Stimulated activated naive CD4-positive, alpha-beta T cell (primary cell): ENCODE data around the gene CD3D.
A peak's percentile ranks its signal among the peaks of the same experiment; 100 is the strongest.

Experiments used
- DNase-seq, 6 experiments: peaks; one replicate each; lab custom pipeline; 2025; lab: John Stamatoyannopoulos, UW

The CD3D gene

GRCh38 chr11:118342503-118343161 lies at the start of gene CD3D:
Gene CD3D, minus strand, starts transcription at chr11:118342705. Its CDS starts 98 bp downstream, at chr11:118342607.
- peak; percentile 48 to 67 (median 66) for DNase-seq

GRCh38 chr11:118383657-118384056 lies 41.2 kb upstream of the CD3D start:
- no peak for DNase-seq

GRCh38 chr11:118382954-118383353 lies 40.4 kb upstream of the CD3D start:
- DNase-seq, result no peak

DNA sequence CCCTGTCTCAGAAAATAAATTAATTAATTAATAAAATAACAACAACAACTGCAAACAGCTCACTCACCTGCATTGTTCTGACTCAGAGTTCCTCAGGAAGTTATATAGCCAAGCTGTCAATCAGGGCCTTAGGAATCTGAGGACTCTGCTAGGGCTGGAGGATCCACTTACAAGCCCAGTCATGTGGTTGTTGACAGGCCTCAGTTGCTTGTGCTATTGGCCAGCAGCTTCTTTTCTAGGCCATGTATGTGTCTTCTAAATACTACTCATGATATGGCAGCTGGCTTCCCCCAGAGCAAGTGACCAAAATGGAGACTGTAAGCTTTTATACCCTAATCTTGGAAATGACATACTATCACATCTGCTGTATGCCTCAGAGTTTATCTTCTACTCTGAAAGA lies 38.1 kb upstream of the CD3D start:
- no peak for DNase-seq

DNA sequence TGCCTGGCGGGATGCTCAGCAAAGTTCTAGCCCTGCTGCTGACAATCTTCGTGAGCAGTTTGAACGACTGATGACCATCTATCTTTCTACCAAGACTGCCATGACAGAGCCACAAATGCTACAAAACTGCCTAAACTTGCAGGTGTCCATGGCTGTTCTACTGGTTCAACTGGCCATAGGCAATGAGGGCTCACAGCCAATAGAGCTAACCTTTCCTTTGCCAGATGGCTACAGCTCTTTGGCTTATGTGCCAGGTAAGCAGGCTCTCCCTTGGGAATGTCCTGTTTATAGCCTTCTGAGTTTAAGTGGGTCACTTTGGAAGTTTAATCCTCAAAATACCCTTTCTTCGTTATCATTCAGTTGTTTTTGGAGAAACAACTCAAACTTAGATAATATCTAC lies 37.0 kb upstream of the CD3D start:
- DNase-seq, result no peak

DNA sequence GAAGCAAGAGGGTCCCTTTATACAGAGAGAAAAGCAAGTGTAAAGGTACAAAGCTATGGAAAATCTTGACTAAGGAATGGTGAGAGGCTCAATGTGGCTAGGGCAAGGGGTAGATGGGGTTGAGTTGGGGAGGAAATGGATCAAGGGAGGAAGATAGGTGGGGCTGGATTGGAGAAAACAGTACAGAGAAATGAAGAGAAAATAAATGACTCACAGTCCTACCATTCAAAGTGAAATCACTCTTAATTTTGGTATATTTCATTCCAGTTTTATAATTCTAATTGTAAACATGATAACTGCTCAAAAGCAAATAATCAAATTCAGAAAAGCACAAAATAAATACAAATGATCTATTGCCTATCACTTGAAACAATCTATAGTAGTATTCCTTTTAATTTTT lies 33.5 kb upstream of the CD3D start:
- DNase-seq, result no peak

GRCh38 chr11:118374729-118375128 lies 32.2 kb upstream of the CD3D start:
- no peak for DNase-seq

- DNase-seq, result no peak
Measured at GRCh38 chr11:118373871-118374270, 31.4 kb upstream of the CD3D start.

- DNase-seq, result no peak
Measured at GRCh38 chr11:118373263-118373662, 30.8 kb upstream of the CD3D start.

DNA sequence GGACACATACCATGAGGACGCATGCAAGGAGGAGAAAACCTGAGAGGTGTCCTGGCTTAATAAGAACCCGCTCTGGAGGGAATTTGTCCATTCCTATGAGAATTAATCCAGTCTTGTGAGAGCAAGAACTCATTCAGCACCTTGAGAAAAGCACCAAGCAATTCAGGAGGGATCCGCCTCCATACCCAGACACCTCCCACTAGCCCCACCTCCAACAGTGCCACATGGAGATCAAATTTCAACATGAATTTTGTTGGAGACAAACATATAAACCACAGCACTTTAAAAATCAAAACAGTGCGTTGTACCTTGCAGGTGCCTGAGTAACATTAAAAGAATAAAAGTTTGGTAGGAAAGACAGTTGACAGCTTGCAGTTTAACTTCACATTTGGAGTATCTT lies 28.3 kb upstream of the CD3D start:
- no peak for DNase-seq

GRCh38 chr11:118366287-118366686 lies 23.8 kb upstream of the CD3D start:
- DNase-seq, result no peak

DNA sequence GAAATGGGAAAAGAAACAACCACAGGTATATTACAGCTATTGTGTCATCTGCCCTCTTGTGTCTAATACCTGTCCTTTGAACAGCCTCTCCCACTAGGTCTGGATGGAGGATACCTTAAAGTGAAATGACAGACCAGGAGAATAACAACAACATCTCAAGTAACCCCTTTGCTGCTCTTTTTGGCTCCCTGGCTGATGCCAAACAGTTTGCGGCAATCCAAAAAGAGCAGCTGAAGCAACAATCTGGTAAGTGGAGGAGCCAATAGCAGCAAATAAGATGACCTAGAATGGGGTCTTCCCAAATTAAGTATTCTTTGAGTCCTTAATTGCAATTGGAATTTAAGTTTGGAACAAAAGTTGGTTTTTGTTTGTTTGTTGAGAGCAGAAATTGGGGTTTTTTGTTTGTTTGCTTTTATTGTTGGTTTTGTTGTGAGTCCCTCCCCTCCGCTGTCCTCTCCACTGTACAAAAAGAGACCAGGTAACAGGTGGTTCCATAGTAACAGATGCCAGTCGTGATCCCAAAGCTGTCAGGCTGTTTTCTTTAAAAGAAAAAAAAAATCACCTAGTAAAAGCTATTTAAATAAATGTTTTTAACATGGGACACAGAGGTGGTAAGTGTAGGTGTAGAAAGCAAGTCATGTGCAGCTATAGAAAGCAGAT lies 22.6 kb upstream of the CD3D start:
- DNase-seq, result no peak

- DNase-seq, result peak; percentile 87 to 95 (median 94)
Measured at GRCh38 chr11:118359295-118359958, 16.9 kb upstream of the CD3D start, which contains the start of gene UBE4A. Gene UBE4A, plus strand, starts transcription at chr11:118359600. Its CDS starts 5,481 bp downstream, at chr11:118365081.

DNA sequence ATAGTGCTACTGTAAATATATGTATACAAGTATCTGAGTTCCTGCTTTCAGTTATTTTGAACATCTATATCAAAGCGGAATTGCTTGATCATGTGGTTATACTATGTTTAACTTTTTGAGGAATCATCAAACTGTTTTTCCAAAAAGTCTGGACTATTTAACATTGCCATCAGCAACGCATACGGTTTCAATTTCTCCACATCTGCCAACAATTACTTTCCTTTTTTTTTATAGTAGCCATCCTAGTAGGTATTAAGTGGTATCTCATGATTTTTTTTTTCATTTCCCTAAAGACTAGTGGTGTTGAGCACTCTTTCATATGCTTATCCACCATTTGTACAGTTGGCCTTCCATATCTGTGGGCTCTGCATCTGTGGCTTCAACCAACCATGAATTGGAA lies 15.6 kb upstream of the CD3D start:
- DNase-seq, result no peak

DNA sequence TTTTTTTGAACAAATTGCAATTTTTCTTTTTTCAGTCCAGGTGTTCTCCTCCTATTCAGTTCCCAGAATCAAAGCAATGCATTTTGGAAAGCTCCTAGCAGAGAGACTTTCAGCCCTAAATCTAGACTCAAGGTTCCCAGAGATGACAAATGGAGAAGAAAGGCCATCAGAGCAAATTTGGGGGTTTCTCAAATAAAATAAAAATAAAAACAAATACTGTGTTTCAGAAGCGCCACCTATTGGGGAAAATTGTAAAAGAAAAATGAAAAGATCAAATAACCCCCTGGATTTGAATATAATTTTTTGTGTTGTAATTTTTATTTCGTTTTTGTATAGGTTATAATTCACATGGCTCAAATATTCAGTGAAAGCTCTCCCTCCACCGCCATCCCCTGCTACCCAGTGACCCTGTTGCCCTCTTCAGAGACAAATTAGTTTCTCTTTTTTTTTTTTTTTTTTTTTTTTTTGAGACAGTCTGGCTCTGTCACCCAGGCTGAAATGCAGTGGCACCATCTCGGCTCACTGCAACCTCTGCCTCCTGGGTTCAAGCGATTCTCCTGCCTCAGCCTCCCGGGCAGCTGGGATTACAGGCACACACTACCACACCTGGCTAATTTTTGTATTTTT lies 10.7 kb upstream of the CD3D start:
- DNase-seq, result peak in 4 of 6 experiments; percentile 10 to 72 (median 52)

DNA sequence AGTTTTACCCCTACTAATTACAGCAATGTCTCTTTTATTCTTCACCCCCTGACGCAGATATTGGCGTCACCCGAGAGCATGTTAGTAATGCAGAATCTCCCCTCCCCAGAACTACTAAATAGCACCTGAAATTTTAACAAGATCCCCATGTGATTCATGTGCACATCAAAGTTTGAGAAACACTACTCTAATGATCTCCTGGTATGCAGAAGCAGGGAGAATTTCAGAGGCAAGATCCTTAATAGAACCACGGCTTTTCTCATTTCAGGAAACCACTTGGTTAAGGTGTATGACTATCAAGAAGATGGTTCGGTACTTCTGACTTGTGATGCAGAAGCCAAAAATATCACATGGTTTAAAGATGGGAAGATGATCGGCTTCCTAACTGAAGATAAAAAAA lies 7.0 kb upstream of the CD3D start:
- no peak for DNase-seq

GRCh38 chr11:118343981-118344515 lies 1.5 kb upstream of the CD3D start, which contains the start of gene CD3G:
Gene CD3G, plus strand, starts transcription at chr11:118344344. Its CDS starts 80 bp downstream, at chr11:118344424.
- DNase-seq, result peak; percentile 60 to 79 (median 68)

- peak in 2 of 6 experiments; percentile 15 to 42 for DNase-seq
Measured at GRCh38 chr11:118343248-118343647, 743 bp upstream of the CD3D start.

DNA sequence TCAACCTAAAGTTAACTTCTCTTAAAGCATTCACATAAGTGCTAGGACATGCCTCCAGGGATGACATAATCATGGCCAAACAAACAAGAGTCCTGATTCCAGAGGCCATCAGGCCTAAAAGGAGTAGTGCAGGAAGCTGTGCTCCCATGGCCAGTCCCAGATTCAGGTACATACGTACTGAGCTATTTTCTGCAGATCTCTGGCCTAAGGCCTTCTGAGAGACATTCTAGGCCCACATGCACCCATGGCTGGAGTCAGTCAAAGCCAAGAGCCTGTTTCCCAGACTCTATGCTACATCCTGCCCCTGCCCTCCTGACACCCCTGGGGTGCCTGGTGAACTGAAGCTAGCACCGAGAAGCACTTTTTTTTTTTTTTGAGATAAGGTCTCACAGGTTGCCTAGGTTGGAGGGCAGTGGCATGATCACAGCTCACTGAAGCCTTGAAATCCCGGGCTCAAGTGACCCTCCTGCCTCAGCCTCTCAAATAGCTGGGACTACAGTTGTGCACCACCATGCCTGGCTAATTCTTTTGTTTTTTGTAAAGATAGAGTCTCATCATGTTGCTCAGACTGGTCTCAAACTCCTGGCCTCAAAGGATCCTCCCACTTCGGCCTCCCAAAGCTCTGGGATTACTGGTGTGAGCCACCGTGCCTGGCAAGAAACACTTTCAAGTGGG lies 553 bp downstream of the CD3D start:
- DNase-seq, result peak in 3 of 6 experiments; percentile 10 to 23 (median 19)

DNA sequence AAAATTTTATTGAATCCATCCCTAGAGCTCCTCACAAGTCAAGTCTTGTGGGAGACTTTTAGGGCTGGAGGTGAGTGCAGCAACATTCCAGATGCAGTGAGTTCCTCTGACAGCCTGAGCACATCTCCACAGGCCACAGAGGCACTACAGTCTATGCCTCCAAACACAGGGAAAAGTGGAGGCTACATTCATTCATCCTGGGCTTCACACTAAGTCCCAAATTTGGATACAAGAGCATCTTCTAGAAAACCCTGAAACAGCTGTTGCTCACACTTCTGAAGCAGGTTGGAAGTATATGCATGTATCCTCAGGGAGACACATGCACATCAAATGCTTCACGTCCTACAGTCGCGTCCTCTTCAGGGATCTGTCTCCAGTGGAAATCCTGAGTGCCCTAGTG lies 1.2 kb downstream of the CD3D start:
- no peak for DNase-seq

GRCh38 chr11:118340449-118340848 lies 2.1 kb downstream of the CD3D start:
- DNase-seq, result peak in 2 of 6 experiments; percentile 19 to 25
